Heart left ventricle (tissue), 13 donors: Measurements from ENCODE around the gene VAPA.

Experiments used
- CTCF ChIP-seq, 12 donors: fragments of 200-600 bp; sonication (generic) in 4 of 12; IDR thresholded peaks; one replicate each; pipeline versions ENCODE4 v1.5.0 to v1.8.0; 2018 to 2022; ENCODE audit warnings: antibody characterized with exemption in 12 of 12, mild to moderate bottlenecking in 5 of 12
- POLR2A ChIP-seq, 2 donors: fragments of 450-650 bp; IDR thresholded peaks; one replicate each; pipeline ENCODE4 v1.6.1; 2017; ENCODE audit warnings: antibody characterized with exemption in 2 of 2, mild to moderate bottlenecking in 2 of 2, moderate library complexity in 2 of 2
- donor health status: ischemic (EF 13 %, LVEDD 7.1; RV severe dilation, severe dysfunction).
- donor health status: DM: no; HTN: yes; CAD: no.
- donor health status: DM: no; HTN: no; CAD: no.
- donor health status: ischemic (EF 25% LVEDD 6.9; RV normal size, moderate dysfunction).
- donor health status: ischemic (EF 25% LVEDD 5.7; RV mildly dilated, moderate dysfunction).
- donor health status: ischemic (EF 35%, LVEDD 5.7; RV mildly dilated, moderate dysfunction).
- donor health status: nonischemic (EF 11% LVEDD 7.7; RV severe dilation, severe dysfunction).
- donor health status: DM: yes; HTN: yes; CAD: no.
- donor health status: PGD.
- donor health status: ischemic (EF 29% LVEDD 5.4; RV normal size, mild dysfunction).
- donor health status: nonischemic (EF 23%, LVEDD 6.1; RV moderate dilation, normal function).

- no peak for TF ChIP-seq CTCF (IDR thresholded peaks at IDR 0.05)
- no peak for TF ChIP-seq POLR2A (IDR thresholded peaks at IDR 0.05)
These were observed 74.8 kb downstream of the VAPA start for GRCh38 chr18:9988665-9989064.
